Stomach smooth muscle (tissue), 2 donors: Measurements from ENCODE around the gene AP4M1.
A peak's percentile ranks its signal among the peaks of the same experiment; 100 is the strongest.

ENCODE experiments used
- H3K27ac ChIP-seq: one replicate; pipeline ENCODE4 v1.7.0; 2013; ENCODE audit warnings: mild to moderate bottlenecking, low read length, inconsistent platforms
- H3K27me3 ChIP-seq, 2 donors: one replicate each; pipeline ENCODE4 v1.7.0; 2013; ENCODE audit warnings: low read length in 2 of 2; ENCODE audit not compliant: insufficient read depth in 2 of 2, control insufficient read depth in 1 of 2
- H3K36me3 ChIP-seq, 2 donors: one replicate each; pipeline ENCODE4 v1.7.0; 2013; ENCODE audit warnings: low read length in 2 of 2; ENCODE audit not compliant: control insufficient read depth in 2 of 2, insufficient read depth in 2 of 2
- H3K4me1 ChIP-seq: one replicate; pipeline ENCODE4 v1.7.0; 2013; ENCODE audit warnings: low read length; ENCODE audit not compliant: control insufficient read depth, insufficient read depth
- H3K4me3 ChIP-seq, 2 donors: one replicate each; pipeline ENCODE4 v1.7.0; 2013; ENCODE audit warnings: low read length in 2 of 2
- H3K9ac ChIP-seq, 2 donors: one replicate each; pipeline ENCODE4 v1.7.0; 2013; ENCODE audit warnings: low read length in 2 of 2, mild to moderate bottlenecking in 1 of 2
- H3K9me3 ChIP-seq, 2 donors: one replicate each; pipeline ENCODE4 v1.7.0; 2013; ENCODE audit warnings: low read length in 2 of 2; ENCODE audit not compliant: control insufficient read depth in 2 of 2
- donor health status: healthy.
- donor health status: Pancreatic carcinoma.

AP4M1 gene, protein sequence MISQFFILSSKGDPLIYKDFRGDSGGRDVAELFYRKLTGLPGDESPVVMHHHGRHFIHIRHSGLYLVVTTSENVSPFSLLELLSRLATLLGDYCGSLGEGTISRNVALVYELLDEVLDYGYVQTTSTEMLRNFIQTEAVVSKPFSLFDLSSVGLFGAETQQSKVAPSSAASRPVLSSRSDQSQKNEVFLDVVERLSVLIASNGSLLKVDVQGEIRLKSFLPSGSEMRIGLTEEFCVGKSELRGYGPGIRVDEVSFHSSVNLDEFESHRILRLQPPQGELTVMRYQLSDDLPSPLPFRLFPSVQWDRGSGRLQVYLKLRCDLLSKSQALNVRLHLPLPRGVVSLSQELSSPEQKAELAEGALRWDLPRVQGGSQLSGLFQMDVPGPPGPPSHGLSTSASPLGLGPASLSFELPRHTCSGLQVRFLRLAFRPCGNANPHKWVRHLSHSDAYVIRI

DNA sequence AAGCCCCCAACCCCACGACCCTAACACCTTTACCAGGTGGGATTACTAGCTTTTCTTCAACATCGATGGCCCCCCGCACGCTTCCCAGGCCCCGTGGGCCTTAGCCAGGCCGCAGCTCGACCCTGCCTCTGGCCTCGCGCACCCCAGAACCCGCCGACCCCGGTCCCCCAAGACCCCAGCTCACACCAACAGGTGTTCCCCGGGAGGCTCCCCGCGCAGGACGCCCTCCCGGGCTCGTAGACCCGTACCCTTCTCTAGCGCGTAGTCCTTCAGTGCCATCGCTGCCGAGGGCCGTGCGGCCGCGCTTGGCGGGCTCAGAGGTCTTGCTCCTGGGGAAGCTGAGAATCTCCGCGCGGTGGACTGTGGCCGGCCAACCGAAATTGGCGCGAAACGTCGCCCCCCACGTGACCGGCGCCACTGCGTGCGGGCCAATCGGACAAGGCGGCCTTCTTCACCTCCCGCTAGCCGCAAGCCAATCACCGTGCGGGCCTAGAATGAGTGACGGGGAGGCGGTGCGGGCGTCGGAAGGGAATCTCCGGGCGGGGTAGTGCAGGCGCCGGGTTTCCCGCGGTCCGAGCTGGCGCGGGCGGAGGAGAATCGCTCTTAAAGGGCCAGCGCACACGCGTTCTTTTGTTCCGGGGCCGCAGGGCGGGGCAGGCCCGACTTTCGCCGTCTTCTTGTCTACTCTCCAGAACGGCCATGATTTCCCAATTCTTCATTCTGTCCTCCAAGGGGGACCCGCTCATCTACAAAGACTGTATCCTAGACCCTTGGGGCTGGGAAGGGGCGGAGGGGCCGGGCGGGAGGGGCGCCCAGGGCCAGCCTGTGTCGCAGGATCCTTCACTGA, at the start of gene AP4M1, which contains the start of gene MCM7:
Gene AP4M1 (plus strand): TSS at position 628 of the 847 bp plus-strand sequence. CDS start 72 bp downstream, at position 700.
Gene MCM7 (minus strand): TSS at position 382 of the 847 bp plus-strand sequence. CDS start 103 bp downstream, at position 279.
- Histone ChIP-seq H3K36me3 (peaks cover 42 to 52% of the 10 kb centered on the region in 2 donors), H3K9ac (peak within 1 kb of the TSS; percentile 62 to 77), H3K27me3 (no peaks in the 10 kb centered on the region)

DNA sequence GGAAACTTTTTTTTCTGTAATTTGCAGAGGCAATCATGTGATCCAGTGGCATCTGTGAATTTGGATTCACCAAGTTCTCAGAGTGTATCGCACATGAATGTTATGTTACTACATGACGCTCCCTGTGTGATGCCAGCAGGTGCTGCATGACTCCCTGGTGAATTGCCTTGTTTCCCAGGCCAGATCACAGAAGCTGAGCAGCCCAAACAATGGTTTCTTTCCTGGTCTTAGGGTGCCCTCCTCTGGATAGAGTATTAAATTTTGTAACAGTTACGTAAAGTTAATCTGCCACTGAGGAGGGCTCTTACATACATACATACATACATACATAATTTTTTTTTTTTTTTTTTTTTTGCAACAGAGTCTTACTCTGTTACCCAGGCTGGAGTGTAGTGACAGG, 48.2 kb upstream of the AP4M1 start:
- peaks cover 10 to 14% of the 10 kb centered on the region in 2 donors for H3K36me3 ChIP-seq
- peaks cover 11% of the 10 kb centered on the region for H3K4me1 ChIP-seq
- H3K4me3 ChIP-seq: no peak overlapping the region
- H3K9me3 ChIP-seq: no peaks in the 10 kb centered on the region
- no peak overlapping the region for H3K27ac ChIP-seq
- H3K27me3 ChIP-seq: no peaks in the 10 kb centered on the region
- H3K9ac ChIP-seq: peak overlapping the region in 1 of 2 donors; percentile 21

More for the DNA sequence above, at the start of gene AP4M1, which contains the start of gene MCM7:
- Histone ChIP-seq H3K9me3 (no peaks in the 10 kb centered on the region), H3K4me3 (peak within 1 kb of the TSS; percentile 77 to 89), H3K4me1 (peaks cover 28% of the 10 kb centered on the region), H3K27ac (peak within 1 kb of the TSS; percentile 85)

DNA sequence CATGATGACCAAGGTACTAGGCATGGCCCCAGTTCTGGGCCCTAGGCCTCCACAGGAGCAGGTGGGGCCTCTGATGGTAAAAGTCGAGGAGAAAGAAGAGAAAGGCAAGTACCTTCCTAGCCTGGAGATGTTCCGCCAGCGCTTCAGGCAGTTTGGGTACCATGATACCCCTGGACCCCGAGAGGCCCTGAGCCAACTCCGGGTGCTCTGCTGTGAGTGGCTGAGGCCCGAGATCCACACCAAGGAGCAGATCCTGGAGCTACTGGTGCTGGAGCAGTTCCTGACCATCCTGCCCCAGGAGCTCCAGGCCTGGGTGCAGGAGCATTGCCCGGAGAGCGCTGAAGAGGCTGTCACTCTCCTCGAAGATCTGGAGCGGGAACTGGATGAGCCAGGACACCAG, 44.4 kb upstream of the AP4M1 start:
- no peak overlapping the region for H3K4me3 ChIP-seq
- H3K9ac ChIP-seq: no peak overlapping the region
- H3K27ac ChIP-seq: no peak overlapping the region
- no peaks in the 10 kb centered on the region for H3K9me3 ChIP-seq
- H3K36me3 ChIP-seq: peaks cover 20 to 29% of the 10 kb centered on the region in 2 donors
- no peaks in the 10 kb centered on the region for H3K4me1 ChIP-seq
- H3K27me3 ChIP-seq: no peaks in the 10 kb centered on the region

DNA sequence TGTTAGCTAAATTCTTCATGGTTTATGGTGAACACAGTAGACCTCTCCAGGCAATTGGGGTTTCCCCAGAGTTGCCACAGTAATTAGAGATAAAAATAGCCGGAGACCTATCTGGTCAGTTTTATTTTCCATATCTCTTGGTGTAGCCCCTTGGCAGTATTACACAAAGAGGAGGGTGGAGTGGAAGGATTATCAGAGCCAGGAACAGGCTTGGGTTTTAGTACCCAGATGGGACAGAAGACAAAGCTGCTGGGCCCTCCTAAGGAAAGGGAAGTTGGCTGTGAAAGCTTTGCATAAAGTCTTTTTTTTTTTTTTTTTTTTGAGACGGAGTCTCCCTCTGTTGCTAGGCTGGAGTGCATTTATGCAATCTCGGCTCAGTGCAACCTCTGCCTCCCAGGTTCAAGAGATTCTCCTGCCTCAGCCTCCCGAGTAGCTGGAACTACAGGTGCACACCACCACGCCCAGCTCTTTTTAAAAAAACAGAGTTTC, 42.1 kb upstream of the AP4M1 start:
- Histone ChIP-seq H3K4me1 (no peaks in the 10 kb centered on the region), H3K27me3 (no peaks in the 10 kb centered on the region), H3K9me3 (no peaks in the 10 kb centered on the region), H3K9ac (no peak overlapping the region), H3K4me3 (no peak overlapping the region), H3K36me3 (peaks cover 28 to 38% of the 10 kb centered on the region in 2 donors), H3K27ac (no peak overlapping the region)

DNA sequence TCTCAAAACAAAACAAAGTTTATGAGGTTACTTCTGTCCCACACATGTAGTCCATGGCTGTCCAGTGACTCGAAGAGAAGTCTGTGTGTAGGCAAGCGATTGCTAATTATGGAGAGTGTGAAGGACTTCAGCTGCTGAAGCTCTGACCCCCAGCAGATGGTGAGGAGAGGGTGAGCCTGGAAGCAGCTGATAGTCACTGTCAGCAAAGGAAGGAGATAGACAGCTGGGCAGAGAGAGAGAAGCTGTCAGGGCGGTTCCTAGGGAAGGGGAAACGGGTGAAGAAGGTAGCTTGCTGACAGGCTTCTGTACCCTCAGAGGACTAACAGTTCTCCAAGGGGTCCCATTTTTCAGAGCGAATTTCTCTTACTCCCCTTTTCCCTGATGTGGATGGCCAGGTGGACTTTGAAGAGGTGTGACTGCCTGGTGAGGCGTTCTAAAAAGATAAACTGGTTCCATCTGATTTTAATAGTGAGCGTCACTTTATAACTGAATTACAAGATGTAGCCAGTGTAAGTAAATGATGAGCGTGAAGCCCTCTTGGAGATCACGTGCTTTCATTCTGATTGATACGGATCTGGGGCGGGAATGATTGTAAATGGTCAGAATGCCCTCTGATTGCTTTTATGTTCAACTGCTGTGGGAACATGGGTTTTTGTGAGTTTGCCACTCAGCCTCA, 39.8 kb upstream of the AP4M1 start:
- no peak overlapping the region for H3K27ac ChIP-seq
- H3K36me3 ChIP-seq: peaks cover 26 to 43% of the 10 kb centered on the region in 2 donors
- H3K4me1 ChIP-seq: peaks cover 9% of the 10 kb centered on the region
- no peaks in the 10 kb centered on the region for H3K9me3 ChIP-seq
- no peak overlapping the region for H3K4me3 ChIP-seq
- no peaks in the 10 kb centered on the region for H3K27me3 ChIP-seq
- H3K9ac ChIP-seq: no peak overlapping the region

DNA sequence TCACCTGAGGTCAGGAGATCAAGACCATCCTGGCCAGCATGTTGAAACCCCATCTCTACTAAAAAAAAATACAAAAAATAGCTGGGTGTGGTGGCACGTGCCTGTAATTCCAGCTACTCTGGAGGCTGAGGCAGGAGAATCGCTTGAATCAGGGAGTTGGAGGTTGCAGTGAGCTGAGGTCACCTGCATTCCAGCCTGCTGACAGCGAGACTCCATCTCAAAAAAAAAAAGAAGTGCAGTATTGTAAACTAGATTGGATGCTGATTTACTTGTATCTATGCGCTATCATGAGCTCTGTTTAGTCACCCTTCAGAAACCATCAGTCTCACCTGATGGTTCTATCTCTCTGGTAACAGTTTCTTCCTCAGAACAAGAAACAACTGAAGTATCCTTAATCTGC, 38.1 kb upstream of the AP4M1 start:
- Histone ChIP-seq H3K27me3 (no peaks in the 10 kb centered on the region), H3K9me3 (no peaks in the 10 kb centered on the region), H3K4me3 (no peak overlapping the region), H3K36me3 (peaks cover 19 to 29% of the 10 kb centered on the region in 2 donors), H3K9ac (no peak overlapping the region), H3K4me1 (peaks cover 9% of the 10 kb centered on the region), H3K27ac (no peak overlapping the region)

DNA sequence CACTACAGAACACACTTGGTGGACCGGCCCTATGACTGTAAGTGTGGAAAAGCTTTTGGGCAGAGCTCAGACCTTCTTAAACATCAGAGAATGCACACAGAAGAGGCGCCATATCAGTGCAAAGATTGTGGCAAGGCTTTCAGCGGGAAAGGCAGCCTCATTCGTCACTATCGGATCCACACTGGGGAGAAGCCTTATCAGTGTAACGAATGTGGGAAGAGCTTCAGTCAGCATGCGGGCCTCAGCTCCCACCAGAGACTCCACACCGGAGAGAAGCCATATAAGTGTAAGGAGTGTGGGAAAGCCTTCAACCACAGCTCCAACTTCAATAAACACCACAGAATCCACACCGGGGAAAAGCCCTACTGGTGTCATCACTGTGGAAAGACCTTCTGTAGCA, 37.3 kb upstream of the AP4M1 start:
- no peaks in the 10 kb centered on the region for H3K27me3 ChIP-seq
- H3K27ac ChIP-seq: no peak overlapping the region
- peaks cover 18 to 23% of the 10 kb centered on the region in 2 donors for H3K36me3 ChIP-seq
- H3K9ac ChIP-seq: no peak overlapping the region
- peaks cover 9% of the 10 kb centered on the region for H3K4me1 ChIP-seq
- no peak overlapping the region for H3K4me3 ChIP-seq
- no peaks in the 10 kb centered on the region for H3K9me3 ChIP-seq

DNA sequence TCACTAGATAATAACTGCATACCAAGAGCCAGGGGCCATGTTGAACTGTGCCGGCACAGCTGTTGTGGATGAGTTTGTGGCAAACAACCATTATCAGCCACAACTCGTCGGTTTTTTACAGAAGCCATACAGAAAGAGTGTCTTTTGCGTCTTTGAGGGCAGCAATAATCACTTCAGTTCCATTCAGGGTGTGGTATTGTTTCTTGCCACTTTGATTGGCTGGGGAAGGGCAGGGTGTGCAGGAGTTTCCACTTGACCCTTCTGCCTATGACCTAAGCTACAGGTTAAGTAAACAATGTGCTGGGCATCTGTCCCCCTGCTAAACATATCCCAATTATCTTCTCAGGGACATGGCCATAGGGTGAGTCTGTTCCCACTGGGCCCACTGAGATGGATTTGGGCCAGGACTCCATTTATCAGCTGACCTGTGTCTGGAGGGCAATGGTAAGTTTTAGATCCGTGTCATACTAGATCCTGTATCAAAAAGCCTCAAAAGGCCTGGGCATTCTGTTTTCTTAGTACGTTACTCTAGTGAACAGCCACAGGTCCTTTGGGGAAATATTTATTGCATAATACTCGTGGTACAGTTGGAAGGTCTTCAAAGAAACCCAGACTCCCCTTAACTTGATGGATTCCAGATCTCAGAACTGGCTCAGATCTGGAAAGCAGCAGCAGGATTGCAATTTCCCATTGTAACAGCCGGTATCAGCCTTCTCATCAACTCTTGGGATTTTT, 35.8 kb upstream of the AP4M1 start:
- Histone ChIP-seq H3K9ac (peak overlapping the region; percentile 36 to 49), H3K4me3 (no peak overlapping the region), H3K27ac (peak overlapping the region; percentile 90), H3K36me3 (peaks cover 25 to 32% of the 10 kb centered on the region in 2 donors), H3K4me1 (peaks cover 9% of the 10 kb centered on the region), H3K27me3 (no peaks in the 10 kb centered on the region), H3K9me3 (peaks cover 2 to 4% of the 10 kb centered on the region in 2 donors)

DNA sequence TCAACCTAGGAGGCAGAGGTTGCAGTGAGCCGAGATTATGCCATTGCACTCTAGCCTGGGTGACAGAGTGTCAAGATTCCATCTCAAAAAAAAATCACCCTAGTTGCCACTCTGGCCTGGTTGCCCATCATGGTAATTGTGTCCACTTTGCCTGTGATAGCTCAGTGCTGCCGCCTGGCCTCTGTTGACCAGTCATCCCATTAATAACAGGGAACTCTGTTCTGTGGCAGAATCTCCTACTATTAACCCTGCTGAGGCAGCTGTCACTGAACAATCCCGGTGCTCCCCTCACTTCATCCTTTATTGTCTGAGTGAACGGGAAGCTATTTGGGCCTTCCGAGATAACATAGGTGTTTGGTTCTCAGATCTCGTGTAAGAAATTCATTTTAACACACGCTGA, 34.5 kb upstream of the AP4M1 start:
- H3K4me1 ChIP-seq: peaks cover 9% of the 10 kb centered on the region
- peaks cover 15 to 18% of the 10 kb centered on the region in 2 donors for H3K9me3 ChIP-seq
- H3K36me3 ChIP-seq: peaks cover 33 to 39% of the 10 kb centered on the region in 2 donors
- H3K27ac ChIP-seq: no peak overlapping the region
- no peaks in the 10 kb centered on the region for H3K27me3 ChIP-seq
- no peak overlapping the region for H3K9ac ChIP-seq
- no peak overlapping the region for H3K4me3 ChIP-seq
